Endodermal cell (in vitro differentiated cells): Measurements from ENCODE around the gene MED22. TPM values are rescaled to one million over a fixed set of nuclear protein-coding genes. Genes with fewer than 3 reads are reported as not detected.

ENCODE experiments used
- DNase-seq: peaks from one replicate; pipeline ENCODE4 v3.0.0-alpha.2; 2017
- H3K27ac ChIP-seq: 2 replicates; pipeline ENCODE4 v1.5.1; 2013; ENCODE audit warnings: mild to moderate bottlenecking, low read depth, low read length, moderate library complexity
- H3K27me3 ChIP-seq: 2 replicates; pipeline ENCODE4 v1.6.1; 2013; ENCODE audit warnings: mild to moderate bottlenecking, low read length, moderate library complexity; ENCODE audit not compliant: insufficient read depth, control insufficient read depth, poor library complexity, severe bottlenecking
- H3K36me3 ChIP-seq: 2 replicates; pipeline ENCODE4 v1.7.0; 2013; ENCODE audit warnings: mild to moderate bottlenecking, low read length, moderate library complexity; ENCODE audit not compliant: control insufficient read depth, insufficient read depth
- H3K4me1 ChIP-seq: one replicate; pipeline ENCODE4 v1.7.0; 2013; ENCODE audit warnings: low read length; ENCODE audit not compliant: control insufficient read depth, insufficient read depth
- H3K4me3 ChIP-seq: 2 replicates; pipeline ENCODE4 v1.5.1; 2013; ENCODE audit warnings: mild to moderate bottlenecking, low read length, moderate library complexity
- H3K9ac ChIP-seq: 2 replicates; pipeline ENCODE4 v1.6.1; 2013; ENCODE audit warnings: mild to moderate bottlenecking, low read length, moderate library complexity; ENCODE audit not compliant: poor library complexity, severe bottlenecking; ENCODE audit errors: extremely low read depth
- H3K9me3 ChIP-seq: 2 replicates; pipeline ENCODE4 v1.6.1; 2013; ENCODE audit warnings: mild to moderate bottlenecking, low read length, moderate library complexity; ENCODE audit not compliant: control insufficient read depth
- H3K27ac Mint-ChIP-seq: 2 replicates; pipeline ENCODE4 v1.8.0; 2020; ENCODE audit warnings: mixed read lengths
- H3K27me3 Mint-ChIP-seq: 2 replicates; pipeline ENCODE4 v1.8.0; 2021; ENCODE audit warnings: mild to moderate bottlenecking, mixed read lengths; ENCODE audit not compliant: insufficient read depth
- H3K36me3 Mint-ChIP-seq: 2 replicates; pipeline ENCODE4 v1.8.0; 2020; ENCODE audit warnings: low read depth, mixed read lengths
- H3K4me1 Mint-ChIP-seq: 2 replicates; pipeline ENCODE4 v1.8.0; 2020; ENCODE audit warnings: mixed read lengths
- H3K4me3 Mint-ChIP-seq: 2 replicates; pipeline ENCODE4 v1.8.0; 2020; ENCODE audit warnings: mild to moderate bottlenecking, moderate library complexity, mixed read lengths
- H3K9me3 Mint-ChIP-seq: 2 replicates; pipeline ENCODE4 v1.8.0; 2020; ENCODE audit warnings: mild to moderate bottlenecking, mixed read lengths
- WGBS, 2 experiments: methylation state at CpG; one replicate each; pipeline versions ENCODE4 v1.1.5 to v1.1.7; 2013; ENCODE audit warnings: missing lambda C conversion rate in 2 of 2, mixed read lengths in 1 of 2; ENCODE audit not compliant: insufficient coverage in 1 of 2, insufficient read length in 1 of 2; 5-methylcytosine and 5-hydroxymethylcytosine counted together
- total RNA-seq, 2 donors: library from RNA; stranded (reverse); fragmentation: NEBNext Ultra II Directional in 1 of 2; extraction: Animal tissue kit (Norgen Biotek cat#: 25700) in 1 of 2; gene quantifications; 2 replicates in 1 of 2; 3 replicates in 1 of 2; pipeline ENCODE4 v1.2.1, GENCODE V29; 2021
- TF ChIP-seq, protein P1 (sequence below): fragments of 200-600 bp; sonication (generic); conservative IDR thresholded peaks from 2 replicates; pipeline ENCODE4 v1.5.0; 2021; ENCODE audit warnings: antibody characterized with exemption, mild to moderate bottlenecking

Gene MED22
- total RNA-seq, 2 donors from 2014 or later = 54.6 to 57.3 TPM

DNA sequence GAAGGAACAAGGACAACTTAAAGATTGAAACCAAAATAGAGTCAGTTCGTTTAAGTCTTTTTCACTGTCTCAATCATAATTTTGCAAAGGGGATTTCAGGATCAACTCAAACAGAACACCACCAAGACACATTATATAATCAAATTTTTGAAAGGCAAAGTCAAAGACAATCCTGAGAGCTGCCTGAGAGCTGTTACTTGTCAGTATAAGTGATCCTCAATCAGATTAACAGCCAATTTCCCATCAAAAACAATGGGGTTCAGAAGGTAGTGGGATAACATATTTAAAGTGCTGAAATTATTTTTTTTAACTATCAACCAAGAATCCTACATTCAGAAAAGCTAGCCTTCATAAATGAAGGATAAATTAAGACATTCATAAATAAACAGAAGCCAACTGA lies 53.7 kb downstream of the MED22 start:
- H3K4me3 Mint-ChIP-seq = no peak overlapping the region
- TF ChIP-seq, protein P1, sequence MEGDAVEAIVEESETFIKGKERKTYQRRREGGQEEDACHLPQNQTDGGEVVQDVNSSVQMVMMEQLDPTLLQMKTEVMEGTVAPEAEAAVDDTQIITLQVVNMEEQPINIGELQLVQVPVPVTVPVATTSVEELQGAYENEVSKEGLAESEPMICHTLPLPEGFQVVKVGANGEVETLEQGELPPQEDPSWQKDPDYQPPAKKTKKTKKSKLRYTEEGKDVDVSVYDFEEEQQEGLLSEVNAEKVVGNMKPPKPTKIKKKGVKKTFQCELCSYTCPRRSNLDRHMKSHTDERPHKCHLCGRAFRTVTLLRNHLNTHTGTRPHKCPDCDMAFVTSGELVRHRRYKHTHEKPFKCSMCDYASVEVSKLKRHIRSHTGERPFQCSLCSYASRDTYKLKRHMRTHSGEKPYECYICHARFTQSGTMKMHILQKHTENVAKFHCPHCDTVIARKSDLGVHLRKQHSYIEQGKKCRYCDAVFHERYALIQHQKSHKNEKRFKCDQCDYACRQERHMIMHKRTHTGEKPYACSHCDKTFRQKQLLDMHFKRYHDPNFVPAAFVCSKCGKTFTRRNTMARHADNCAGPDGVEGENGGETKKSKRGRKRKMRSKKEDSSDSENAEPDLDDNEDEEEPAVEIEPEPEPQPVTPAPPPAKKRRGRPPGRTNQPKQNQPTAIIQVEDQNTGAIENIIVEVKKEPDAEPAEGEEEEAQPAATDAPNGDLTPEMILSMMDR = no peak
- peaks cover 60% of the 10 kb centered on the region for H3K9me3 Mint-ChIP-seq
- Histone ChIP-seq H3K9ac (no peak overlapping the region), H3K27ac (no peak overlapping the region), H3K27me3 (peaks cover 4% of the 10 kb centered on the region), H3K36me3 (no peaks in the 10 kb centered on the region), H3K4me1 (no peaks in the 10 kb centered on the region), H3K4me3 (no peak overlapping the region), H3K9me3 (peaks cover 31% of the 10 kb centered on the region)
- DNase-seq = no peak
- H3K27me3 Mint-ChIP-seq = peaks cover 23% of the 10 kb centered on the region
- H3K4me1 Mint-ChIP-seq = no peaks in the 10 kb centered on the region
- no peak overlapping the region for H3K27ac Mint-ChIP-seq
- H3K36me3 Mint-ChIP-seq = no peaks in the 10 kb centered on the region
- 82% methylated on average over 1 of the region's 1 CpG; no CpG with 5 or more reads in 1 of the 2 experiments for WGBS, 2 experiments

DNA sequence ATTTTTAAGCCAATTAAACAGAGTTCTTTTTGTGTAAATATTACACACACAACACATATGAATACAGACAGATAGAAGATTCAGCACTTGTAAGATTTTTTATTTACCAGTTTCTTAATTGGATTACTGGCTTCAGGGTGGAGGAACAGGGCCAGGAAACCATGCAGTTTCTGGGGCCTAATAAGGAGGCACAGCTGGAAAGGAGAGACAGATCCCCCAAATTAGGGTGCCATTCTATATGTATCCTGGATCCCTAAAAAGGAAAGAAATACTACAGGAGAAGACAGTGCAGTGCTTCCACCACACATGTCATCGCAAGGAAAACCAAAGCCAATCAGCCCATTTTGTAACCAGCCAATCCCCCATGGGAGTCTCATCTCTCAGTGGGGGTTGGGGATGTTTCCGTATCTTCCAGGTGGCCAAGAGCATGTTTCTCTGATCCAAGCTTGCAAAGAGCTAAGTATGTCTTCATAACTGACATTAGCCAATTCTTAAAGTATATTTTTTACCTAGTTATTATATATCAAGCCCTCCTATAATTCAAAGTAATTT lies 57.1 kb downstream of the MED22 start:
- DNase-seq = no peak
- H3K27me3 ChIP-seq = peaks cover 4% of the 10 kb centered on the region
- WGBS, 2 experiments = 80 to 91% methylated on average over 1 to 2 of the region's 2 CpGs
- Mint-ChIP-seq H3K9me3 (peaks cover 84% of the 10 kb centered on the region), H3K27ac (no peak overlapping the region), H3K36me3 (peaks cover 2% of the 10 kb centered on the region), H3K27me3 (peaks cover 25% of the 10 kb centered on the region), H3K4me3 (no peak overlapping the region), H3K4me1 (no peaks in the 10 kb centered on the region)
- H3K4me1 ChIP-seq = no peaks in the 10 kb centered on the region
- TF ChIP-seq, protein P1 = no peak
- no peak overlapping the region for H3K4me3 ChIP-seq
- peaks cover 47% of the 10 kb centered on the region for H3K9me3 ChIP-seq
- no peaks in the 10 kb centered on the region for H3K36me3 ChIP-seq
- H3K27ac ChIP-seq = no peak overlapping the region
- H3K9ac ChIP-seq = no peak overlapping the region

Other genes with a start within 250 kb of the MED22 start
- gene RALGDS, start 226.9 kb downstream of the MED22 start, total RNA-seq = 10 to 100 TPM; 28.0 to 30.7 TPM
- 10 to 100 TPM; 28.2 to 29.1 TPM for gene GBGT1, start 184.2 kb downstream of the MED22 start, total RNA-seq
- not detected for gene OBP2B, start 138.9 kb downstream of the MED22 start, total RNA-seq
- 1 to 10 TPM in 1 of 2 donors, under 1 TPM in 1; 0.35 to 1.2 TPM for gene ABO, start 72.9 kb downstream of the MED22 start, total RNA-seq
- gene SURF6, start 11.9 kb downstream of the MED22 start, total RNA-seq = 10 to 100 TPM; 22.9 to 27.5 TPM
- 1,000 to 10,000 TPM; 2,418 to 2,634 TPM for gene RPL7A, start 87 bp upstream of the MED22 start, total RNA-seq
- gene SURF1, start 8.4 kb upstream of the MED22 start, total RNA-seq = 10 to 100 TPM; 45.1 to 54.4 TPM
- 10 to 100 TPM; 18.0 to 25.9 TPM for gene SURF2, start 8.4 kb upstream of the MED22 start, total RNA-seq
- 100 to 1,000 TPM; 178 to 187 TPM for gene SURF4, start 27.9 kb upstream of the MED22 start, total RNA-seq
- under 1 TPM in 1 of 2 donors, not detected in 1; 0.95 TPM for gene STKLD1, start 28.2 kb upstream of the MED22 start, total RNA-seq
- 10 to 100 TPM; 30.2 to 36.5 TPM for gene REXO4, start 69.9 kb upstream of the MED22 start, total RNA-seq
- 10 to 100 TPM; 13.5 to 21.7 TPM for gene ADAMTS13, start 74.2 kb upstream of the MED22 start, total RNA-seq
- gene CACFD1, start 111.8 kb upstream of the MED22 start, total RNA-seq = 10 to 100 TPM; 30.6 to 35.0 TPM
- gene SLC2A6, start 131.0 kb upstream of the MED22 start, total RNA-seq = 10 to 100 TPM; 11.6 to 17.7 TPM
- gene MYMK, start 176.8 kb upstream of the MED22 start, total RNA-seq = not detected
- under 1 TPM; 0.18 to 0.93 TPM for gene ADAMTSL2, start 186.6 kb upstream of the MED22 start, total RNA-seq